IPS-18c (cell line): ENCODE results near the gene EYA3.

ENCODE experiments used
- H3K4me3 ChIP-seq: 2 replicates; pipeline ENCODE4 v1.7.0; 2013; ENCODE audit warnings: low read depth, mild to moderate bottlenecking, low read length, moderate library complexity; ENCODE audit not compliant: insufficient read depth
- H3K9me3 ChIP-seq: one replicate; pipeline ENCODE4 v1.6.1; 2013; ENCODE audit warnings: mild to moderate bottlenecking, low read length, moderate library complexity; ENCODE audit not compliant: control insufficient read depth, insufficient read depth

EYA3 gene

GRCh38 chr1:28086651-28087050, 1.8 kb downstream of the EYA3 start:
- Histone ChIP-seq H3K9me3 (no peaks in the 10 kb centered on the region), H3K4me3 (no peak overlapping the region)

- Histone ChIP-seq H3K9me3 (no peaks in the 10 kb centered on the region), H3K4me3 (no peak overlapping the region)
These were observed 3.3 kb downstream of the EYA3 start for GRCh38 chr1:28085129-28085528.

GRCh38 chr1:28083876-28084275, 4.5 kb downstream of the EYA3 start:
- Histone ChIP-seq H3K9me3 (no peaks in the 10 kb centered on the region), H3K4me3 (no peak overlapping the region)

- Histone ChIP-seq H3K4me3 (no peak overlapping the region), H3K9me3 (no peaks in the 10 kb centered on the region)
These were observed 9.5 kb downstream of the EYA3 start for GRCh38 chr1:28078680-28079626.

DNA sequence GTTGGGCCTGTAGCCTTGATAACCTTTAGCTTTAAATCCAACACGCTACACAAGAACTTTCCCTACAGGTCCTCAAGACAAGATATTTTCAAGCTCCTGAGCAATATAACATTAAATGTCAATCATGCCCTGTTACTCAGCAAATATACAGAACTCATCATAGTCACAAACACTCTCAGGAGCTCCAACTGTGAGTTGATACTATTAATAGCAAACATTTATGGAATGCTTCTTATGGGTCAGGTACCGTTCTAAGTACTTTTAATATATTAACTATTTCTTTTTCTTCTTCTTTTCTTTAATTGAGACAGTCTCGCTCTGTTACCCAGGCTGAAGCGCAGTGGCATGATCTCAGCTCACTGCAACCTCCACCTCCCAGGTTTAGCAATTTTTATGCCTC, 10.1 kb downstream of the EYA3 start:
- no peak overlapping the region for H3K4me3 ChIP-seq
- no peaks in the 10 kb centered on the region for H3K9me3 ChIP-seq

DNA sequence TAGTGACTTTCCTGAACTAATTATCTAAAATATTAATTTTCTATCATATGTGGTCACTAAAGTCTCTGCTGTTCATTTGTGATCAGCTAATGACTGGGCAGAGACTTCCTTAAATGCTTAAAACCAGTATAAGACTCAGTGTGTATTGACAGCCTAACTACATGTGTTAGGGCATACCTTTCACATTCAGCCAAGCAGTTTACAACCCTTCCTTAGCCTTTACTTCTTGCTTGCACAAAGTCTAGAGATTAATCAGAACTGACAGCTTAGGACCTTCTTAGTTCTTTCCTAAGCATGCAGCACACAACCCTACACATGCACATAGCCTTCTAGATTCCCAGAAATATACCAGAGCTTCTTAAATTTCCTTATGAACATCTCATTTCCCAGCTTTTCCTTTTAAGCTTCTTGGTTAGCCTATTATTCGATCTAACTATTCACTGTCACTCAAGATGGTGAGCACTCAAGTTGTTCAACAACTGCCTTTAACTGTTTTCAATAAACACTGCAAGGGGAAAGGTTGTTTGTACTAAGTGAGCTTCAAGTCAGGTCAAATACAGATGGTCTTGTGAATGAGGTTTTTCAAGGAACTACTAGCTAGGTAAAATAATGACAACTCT, 13.4 kb downstream of the EYA3 start:
- H3K4me3 ChIP-seq, result no peak overlapping the region
- peaks cover 2% of the 10 kb centered on the region for H3K9me3 ChIP-seq

GRCh38 chr1:28073867-28074266, 14.5 kb downstream of the EYA3 start:
- H3K9me3 ChIP-seq, result peaks cover 2% of the 10 kb centered on the region
- H3K4me3 ChIP-seq, result no peak overlapping the region

DNA sequence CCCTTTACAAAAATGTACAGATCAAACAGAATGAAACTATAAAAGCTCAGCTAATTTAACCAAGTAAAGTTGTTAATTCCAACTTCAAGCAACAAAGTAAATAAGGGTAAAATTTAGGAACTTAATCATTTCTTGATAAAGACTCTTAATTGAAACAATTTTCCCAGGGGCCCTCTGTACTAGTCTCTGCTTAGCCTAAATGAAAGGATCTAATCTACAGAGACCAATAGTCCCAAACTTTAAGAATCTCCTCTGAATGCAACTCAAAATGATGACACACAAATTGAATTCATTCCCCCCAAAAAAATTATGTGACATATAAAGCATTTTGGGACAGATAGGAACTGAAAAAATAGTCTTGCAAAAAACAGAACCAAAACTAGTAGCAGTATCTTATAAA, 16.6 kb downstream of the EYA3 start:
- Histone ChIP-seq H3K9me3 (peaks cover 2% of the 10 kb centered on the region), H3K4me3 (no peak overlapping the region)

- Histone ChIP-seq H3K9me3 (peaks cover 2% of the 10 kb centered on the region), H3K4me3 (no peak overlapping the region)
These were observed 17.5 kb downstream of the EYA3 start for GRCh38 chr1:28070725-28071593.

GRCh38 chr1:28067523-28068090, 20.8 kb downstream of the EYA3 start:
- Histone ChIP-seq H3K4me3 (no peak overlapping the region), H3K9me3 (peaks cover 2% of the 10 kb centered on the region)

GRCh38 chr1:28066393-28067154, 21.8 kb downstream of the EYA3 start:
- Histone ChIP-seq H3K9me3 (peaks cover 2% of the 10 kb centered on the region), H3K4me3 (no peak overlapping the region)

DNA sequence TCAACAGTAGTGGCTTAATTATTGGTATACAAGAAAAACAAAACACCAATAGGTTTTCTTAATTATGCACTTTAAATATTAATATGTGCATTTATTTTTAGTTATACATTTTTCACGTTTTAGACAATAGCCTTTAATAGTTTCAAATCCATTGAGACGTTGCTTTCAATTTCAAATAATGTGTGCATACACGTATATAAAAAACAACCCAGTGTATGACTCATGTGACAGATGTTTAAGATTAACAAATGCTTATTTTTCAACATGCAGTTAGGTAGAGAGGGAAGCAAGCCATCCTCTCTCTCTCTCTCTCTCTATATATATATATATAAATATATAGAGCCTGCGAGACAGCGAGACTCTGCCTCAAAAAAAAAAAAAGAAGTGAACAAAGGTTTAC, 24.3 kb downstream of the EYA3 start:
- no peak overlapping the region for H3K4me3 ChIP-seq
- H3K9me3 ChIP-seq, result no peaks in the 10 kb centered on the region

- H3K4me3 ChIP-seq, result no peak overlapping the region
- H3K9me3 ChIP-seq, result no peaks in the 10 kb centered on the region
These were observed 25.6 kb downstream of the EYA3 start for GRCh38 chr1:28062806-28063205.

- no peaks in the 10 kb centered on the region for H3K9me3 ChIP-seq
- no peak overlapping the region for H3K4me3 ChIP-seq
These were observed 29.2 kb downstream of the EYA3 start for GRCh38 chr1:28058971-28059878.

DNA sequence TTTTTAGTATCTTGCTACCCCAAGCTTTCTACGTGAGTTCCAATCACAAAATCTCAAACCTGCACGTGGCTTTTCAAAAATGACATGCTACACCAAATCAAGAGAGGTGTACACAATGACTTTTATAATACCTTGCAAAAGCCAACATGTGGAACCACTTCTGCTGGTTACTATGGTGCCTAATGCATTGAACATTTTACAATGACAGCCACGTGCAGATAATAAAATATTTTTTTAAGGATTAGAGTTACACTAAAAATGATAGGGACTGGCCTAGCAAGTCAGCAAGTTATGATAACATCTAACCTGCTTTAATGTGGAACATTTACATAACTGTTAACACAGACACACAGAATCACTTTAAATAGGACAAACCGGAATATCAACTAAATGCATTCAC, 30.2 kb downstream of the EYA3 start:
- Histone ChIP-seq H3K4me3 (no peak overlapping the region), H3K9me3 (no peaks in the 10 kb centered on the region)
